Fibroblast of villous mesenchyme (primary cell): ENCODE measurements around the gene PRKN. TPM values are rescaled to one million over a fixed set of nuclear protein-coding genes. Genes with fewer than 3 reads are reported as not detected.

Source experiments
- DNase-seq: peaks from one replicate; pipeline ENCODE4 v3.0.0-alpha.2; 2010; ENCODE audit warnings: low read depth
- H3K4me3 ChIP-seq: 2 replicates; pipeline ENCODE4 v1.5.1; 2011; ENCODE audit warnings: low read depth, mild to moderate bottlenecking, low read length
- total RNA-seq: library from RNA; depleted of rRNA; stranded (reverse); fragments of >200 nt; gene quantifications from 2 replicates; pipeline ENCODE4 v1.2.3, GENCODE V29; 2012
- TF ChIP-seq, protein P1 (sequence below): IDR thresholded peaks from 2 replicates; pipeline ENCODE4 v1.5.1; 2012; ENCODE audit warnings: low read depth, mild to moderate bottlenecking, low read length; ENCODE audit not compliant: insufficient read depth

The PRKN gene
- total RNA-seq, 1 donor = 2.2 TPM

- TF ChIP-seq, protein P1, sequence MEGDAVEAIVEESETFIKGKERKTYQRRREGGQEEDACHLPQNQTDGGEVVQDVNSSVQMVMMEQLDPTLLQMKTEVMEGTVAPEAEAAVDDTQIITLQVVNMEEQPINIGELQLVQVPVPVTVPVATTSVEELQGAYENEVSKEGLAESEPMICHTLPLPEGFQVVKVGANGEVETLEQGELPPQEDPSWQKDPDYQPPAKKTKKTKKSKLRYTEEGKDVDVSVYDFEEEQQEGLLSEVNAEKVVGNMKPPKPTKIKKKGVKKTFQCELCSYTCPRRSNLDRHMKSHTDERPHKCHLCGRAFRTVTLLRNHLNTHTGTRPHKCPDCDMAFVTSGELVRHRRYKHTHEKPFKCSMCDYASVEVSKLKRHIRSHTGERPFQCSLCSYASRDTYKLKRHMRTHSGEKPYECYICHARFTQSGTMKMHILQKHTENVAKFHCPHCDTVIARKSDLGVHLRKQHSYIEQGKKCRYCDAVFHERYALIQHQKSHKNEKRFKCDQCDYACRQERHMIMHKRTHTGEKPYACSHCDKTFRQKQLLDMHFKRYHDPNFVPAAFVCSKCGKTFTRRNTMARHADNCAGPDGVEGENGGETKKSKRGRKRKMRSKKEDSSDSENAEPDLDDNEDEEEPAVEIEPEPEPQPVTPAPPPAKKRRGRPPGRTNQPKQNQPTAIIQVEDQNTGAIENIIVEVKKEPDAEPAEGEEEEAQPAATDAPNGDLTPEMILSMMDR = no peak
- no peak for DNase-seq
- no peak overlapping the region for H3K4me3 ChIP-seq
Observed at GRCh38 chr6:161961796-161962195, 765.8 kb downstream of the PRKN start.

DNA sequence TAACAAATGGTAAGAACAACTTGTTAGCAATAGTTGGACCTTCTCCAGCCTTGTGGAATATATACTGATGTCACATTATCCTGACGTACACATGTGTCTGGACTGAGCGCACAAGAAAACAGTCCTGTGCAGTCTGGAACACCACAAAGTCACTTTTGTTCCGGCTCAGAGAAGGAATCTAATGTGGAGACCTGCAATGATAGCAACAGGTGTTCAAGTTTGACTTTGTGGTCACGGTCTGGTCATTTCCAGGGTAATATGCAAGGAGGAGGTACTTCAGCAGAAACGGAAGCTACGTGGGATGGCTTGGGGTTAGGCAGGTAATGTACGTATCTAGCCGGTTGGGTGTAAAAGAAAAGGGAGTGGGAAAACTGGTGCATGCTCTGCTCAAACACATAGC lies 766.5 kb downstream of the PRKN start:
- no peak for DNase-seq
- TF ChIP-seq, protein P1 = no peak

DNA sequence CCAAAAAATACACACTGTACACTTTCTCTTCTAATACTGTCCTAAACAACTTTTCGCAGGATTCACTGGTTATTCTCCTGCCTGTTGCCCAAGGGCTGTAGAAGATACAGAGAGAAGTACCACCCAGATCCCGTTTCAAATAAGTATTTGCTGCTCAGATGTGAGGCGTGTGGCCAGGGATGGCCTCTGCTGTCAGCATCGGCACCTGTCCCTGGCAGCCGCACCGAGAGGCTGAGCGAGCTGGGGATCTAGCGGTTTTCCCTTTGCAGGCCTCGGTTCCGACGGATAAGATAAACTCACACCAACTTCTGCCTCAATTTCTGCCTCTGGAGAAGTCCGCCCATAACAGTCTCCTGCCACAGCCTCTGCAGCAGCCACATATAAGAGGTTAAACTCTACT lies 768.5 kb downstream of the PRKN start:
- no peak for DNase-seq
- no peak overlapping the region for H3K4me3 ChIP-seq
- TF ChIP-seq, protein P1 = no peak

More for the DNA sequence above, 766.5 kb downstream of the PRKN start:
- H3K4me3 ChIP-seq = no peak overlapping the region

- H3K4me3 ChIP-seq = no peak overlapping the region
- DNase-seq = no peak
- TF ChIP-seq, protein P1 = no peak
Observed at GRCh38 chr6:161956082-161956481, 771.5 kb downstream of the PRKN start.

DNA sequence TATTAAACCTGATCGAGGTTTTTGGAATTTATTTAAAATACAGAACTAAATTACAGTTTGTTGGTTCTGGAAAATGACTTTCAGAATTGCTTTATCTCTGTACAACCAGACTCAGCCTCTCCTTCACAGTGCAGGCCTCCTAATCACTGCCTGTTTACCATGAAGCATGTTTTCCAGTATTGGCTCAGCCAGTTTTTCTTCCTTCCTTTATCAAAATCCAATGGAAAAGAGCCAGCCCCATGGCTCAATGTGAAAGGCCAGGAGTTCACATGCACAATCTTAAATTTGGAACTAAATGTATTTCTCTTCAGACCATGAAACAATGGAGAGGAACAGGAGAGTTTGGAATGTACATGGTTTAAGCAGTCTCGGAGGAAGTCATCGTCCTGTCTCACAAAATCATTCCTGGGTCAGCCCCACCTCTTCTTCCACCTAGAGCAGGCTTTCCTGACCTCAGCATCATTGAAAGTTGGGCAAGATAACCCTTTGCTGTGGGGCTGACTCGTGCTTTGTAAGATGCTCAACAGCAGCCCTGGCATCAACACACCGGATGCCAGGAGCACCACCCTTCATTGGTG lies 772.8 kb downstream of the PRKN start:
- TF ChIP-seq, protein P1 = no peak
- DNase-seq = no peak
- no peak overlapping the region for H3K4me3 ChIP-seq

- DNase-seq = no peak
- no peak overlapping the region for H3K4me3 ChIP-seq
- TF ChIP-seq, protein P1 = no peak
Observed at GRCh38 chr6:161954077-161954476, 773.5 kb downstream of the PRKN start.

DNA sequence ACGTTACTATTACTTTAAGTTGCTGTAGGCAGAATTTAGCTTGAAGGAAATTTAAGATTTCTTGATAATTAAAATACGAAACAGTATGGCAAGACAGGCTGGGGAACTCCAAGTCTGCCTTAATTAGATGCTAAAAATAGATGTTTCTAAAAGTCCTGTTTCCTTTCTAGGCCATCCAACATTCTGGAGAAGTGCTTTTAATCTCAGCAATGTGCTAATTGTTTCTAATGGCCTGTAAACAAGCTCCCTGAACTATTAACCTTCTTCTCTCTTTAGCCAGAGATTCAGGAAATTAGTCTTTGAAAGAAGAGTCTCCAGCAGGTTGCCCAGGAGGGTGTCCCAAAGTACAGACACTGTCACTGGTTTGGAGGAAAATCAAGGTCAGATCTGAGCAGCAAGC lies 776.4 kb downstream of the PRKN start:
- no peak for DNase-seq
- TF ChIP-seq, protein P1 = no peak
- no peak overlapping the region for H3K4me3 ChIP-seq
